ENCODE results near the gene CASQ2.

Gene CASQ2

DNA sequence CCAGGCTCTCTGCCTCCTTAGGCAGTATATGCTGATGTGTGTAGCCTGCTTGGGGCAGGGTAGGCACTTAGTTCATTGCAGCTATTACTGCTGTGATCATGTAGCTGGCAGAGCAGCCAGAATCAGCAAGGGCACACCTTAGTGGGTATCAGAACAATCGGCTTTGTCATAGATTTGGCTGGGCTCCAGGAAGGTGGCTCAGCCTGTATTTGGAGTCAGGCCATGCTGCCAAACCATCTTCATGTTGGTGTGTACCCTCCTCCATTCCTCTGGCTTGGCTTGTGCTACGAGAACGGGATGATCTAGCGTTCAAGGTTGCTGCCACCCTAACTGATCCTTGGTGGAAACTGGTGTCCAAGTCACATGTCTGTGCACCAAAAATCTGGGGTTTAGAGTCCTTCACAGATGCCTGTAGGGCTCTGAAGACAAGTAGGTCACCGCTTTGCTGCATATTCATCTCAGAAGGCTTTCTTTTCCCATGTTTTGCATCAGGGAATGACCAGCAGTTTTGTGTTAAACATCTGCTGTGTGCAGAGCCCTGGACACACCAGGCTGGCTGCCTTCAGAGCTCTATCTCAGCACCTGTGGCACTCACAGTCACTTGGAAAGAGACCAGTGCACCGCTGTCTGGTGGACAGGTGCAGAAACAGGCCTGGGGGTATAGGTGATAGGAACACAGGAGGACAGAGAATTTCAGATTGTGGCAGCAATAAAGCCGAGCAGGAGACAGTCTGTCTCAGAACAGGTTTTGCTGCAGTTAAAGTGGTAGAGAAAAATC, 103.0 kb downstream of the CASQ2 start:
- no peak for DNase-seq (ENCODE audit: low read depth in 2 of 2)

DNA sequence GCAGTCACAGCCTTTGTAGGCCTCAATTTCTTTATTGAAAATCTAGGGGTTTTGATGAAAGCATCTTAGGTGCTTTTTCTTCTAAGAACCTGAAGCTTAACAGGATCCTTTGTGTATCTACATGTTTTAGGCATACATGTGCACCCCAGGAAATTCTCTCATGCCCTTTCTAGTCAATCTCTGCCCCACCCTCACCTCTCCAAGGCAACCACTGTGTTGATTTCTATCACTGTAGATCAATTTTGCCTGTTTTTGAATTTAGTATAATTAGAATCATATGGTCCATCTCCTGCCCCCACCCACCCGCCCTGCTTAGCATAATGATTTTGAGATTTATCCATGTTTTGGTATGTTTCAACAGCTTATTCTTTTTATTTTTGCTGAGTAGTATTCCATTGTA, 107.4 kb downstream of the CASQ2 start:
- no peak for DNase-seq (ENCODE audit: low read depth in 2 of 2)

DNA sequence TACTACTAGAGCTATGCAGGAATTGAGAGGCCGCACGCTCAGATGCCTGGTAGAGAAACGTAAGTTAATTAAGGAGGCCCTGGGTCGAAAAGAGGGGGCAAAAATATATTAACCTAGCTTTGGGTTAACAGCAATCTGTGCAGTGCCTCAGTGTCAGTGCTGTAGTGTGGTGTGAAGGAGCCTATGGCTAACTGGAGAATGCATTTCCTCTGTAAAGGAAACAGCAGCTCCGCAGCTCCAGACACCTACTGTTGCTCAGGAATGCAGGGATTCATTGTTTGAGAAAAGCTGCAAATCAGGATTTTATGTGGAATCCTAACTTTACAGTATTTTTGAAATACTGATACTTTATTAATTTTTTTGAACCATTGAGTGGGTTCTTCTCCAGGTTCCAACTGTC, 108.4 kb downstream of the CASQ2 start:
- DNase-seq (ENCODE audit: low read depth in 2 of 2), result no peak

DNA sequence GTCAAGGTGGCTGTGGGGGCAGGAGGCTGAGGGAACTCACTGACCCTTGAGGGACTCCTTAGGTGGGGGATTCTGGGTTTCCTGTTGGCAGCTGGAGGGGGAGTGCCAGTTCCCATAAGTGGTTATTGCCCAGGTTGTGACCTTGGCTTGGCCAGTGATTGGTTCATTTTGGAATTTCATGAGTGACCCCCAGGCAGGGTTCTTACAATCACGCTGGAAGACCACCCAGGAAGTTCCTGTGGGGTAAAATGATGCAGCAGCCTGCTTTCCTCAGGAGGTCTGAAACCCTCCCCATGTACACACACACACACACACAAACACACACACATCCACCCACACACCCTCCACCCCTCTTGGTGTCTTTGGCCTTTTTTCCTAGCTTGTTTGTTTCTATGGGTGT, 109.9 kb downstream of the CASQ2 start:
- no peak for DNase-seq (ENCODE audit: low read depth in 2 of 2)

DNA sequence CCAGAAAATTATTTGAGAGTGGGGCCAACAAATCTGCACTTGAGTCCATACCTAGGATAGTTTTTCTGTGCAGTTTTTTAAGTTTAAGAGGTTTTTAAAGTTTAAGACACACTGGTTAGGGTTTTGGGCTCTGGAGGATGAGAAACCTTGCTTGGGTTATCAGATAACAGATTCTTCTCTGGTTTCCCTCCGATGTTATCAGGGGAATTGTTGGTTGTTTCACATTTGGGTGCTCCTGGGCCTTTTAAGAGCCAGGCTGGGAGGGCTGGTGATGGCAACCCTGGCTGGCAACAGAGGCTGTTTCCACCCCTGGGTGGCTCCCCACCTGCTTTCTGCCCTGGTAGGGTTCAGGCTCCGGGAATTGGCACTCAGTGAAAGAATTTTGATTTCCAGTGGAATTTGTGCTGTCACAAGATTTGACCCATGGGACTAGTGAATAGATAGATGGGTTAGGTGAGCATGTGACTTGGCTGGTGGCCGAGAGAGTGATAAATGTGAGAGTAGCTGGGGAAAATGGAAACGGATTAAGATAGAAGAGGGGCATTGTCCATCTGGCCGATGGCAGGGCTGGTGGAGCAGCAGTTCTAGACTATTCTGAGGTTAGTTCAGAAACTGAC, 111.9 kb downstream of the CASQ2 start:
- DNase-seq (ENCODE audit: low read depth in 2 of 2), result no peak

DNA sequence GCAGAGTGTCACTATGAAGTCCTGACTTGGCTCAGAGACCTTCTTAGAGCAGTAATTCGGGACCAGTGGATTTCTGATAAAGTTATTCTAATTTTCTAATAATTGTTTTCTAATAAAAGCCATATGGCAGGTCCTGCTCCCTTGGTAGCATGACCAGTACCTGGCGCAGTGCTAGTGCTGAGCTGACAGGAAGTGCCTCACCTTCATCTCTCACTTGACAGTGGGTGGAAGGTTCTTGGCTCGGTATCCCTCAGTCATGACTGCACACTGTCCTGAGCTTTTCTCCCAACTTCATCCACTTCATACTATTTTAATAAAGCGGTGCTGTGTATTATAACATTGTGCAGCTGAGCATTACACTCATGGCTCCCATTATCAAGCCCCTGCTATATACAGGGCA, 112.6 kb downstream of the CASQ2 start:
- no peak for DNase-seq (ENCODE audit: low read depth in 2 of 2)

DNA sequence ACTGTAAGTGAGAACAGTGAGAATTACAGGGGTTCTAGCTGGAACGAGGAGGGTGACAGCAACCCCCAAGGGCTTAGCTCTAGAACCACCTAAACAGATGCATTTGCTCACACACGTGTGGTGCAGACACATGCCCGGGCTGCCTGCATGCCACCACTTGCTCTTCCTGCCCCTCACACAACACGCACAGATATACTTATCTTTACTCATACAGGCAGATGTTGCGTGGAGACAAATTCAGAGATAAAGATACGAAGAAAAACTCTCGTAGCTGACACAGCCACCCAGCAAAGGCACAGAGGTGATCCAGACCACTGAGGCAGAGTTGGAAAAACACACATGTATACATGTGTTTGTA, 113.2 kb downstream of the CASQ2 start:
- no peak for DNase-seq (ENCODE audit: low read depth in 2 of 2)

DNA sequence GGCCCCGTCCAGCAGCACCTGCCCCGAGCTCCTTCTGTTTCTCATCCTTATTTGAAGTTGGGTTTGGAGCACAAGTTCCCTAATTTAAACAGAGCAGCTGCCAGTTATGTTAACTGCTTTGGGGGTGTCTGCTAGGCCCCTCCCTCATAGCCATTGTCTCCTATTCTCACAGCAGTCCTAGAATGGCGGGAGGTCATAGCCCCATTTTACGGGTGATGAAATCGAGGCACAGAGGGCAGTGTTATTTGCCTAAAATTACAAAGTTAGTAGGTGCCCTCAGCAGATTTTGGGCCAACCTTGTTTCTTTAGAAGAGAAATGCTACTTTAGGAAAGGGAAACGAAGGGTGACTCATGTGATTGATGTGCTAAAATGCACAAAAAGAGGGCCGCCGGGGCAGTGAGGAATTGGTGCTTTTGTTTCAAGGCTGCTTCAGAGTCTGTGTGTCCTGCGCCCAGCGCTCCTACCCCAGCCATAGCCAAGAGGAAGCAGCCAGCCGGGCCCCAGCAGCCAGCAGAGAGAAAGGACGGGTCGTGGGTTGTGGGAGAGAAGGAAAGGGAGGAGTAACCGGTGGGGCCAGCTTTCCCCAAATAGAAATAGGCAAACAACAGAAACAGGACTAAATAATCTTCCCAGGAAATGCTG, 113.7 kb downstream of the CASQ2 start:
- no peak for DNase-seq (ENCODE audit: low read depth in 2 of 2)

DNA sequence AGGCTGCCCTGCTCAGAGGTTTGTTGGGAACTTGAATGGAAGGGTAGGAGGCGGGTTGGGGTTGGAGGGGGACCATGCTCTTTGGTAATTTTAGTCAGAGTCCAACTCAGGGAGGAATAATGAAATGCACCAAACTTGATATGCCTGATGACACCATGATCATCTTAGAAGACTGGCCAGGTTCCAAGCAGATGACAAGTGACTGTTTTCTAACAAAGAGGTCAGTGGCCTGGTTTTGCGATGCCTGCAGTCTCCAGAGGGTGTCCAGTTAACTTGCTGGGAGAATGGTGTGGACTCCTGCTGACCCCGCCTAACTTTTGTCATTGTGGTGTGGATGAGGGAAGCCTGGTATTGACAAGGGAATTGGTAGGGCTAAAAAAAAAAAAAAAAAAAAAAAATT, 114.4 kb downstream of the CASQ2 start:
- no peak for DNase-seq (ENCODE audit: low read depth in 2 of 2)

DNA sequence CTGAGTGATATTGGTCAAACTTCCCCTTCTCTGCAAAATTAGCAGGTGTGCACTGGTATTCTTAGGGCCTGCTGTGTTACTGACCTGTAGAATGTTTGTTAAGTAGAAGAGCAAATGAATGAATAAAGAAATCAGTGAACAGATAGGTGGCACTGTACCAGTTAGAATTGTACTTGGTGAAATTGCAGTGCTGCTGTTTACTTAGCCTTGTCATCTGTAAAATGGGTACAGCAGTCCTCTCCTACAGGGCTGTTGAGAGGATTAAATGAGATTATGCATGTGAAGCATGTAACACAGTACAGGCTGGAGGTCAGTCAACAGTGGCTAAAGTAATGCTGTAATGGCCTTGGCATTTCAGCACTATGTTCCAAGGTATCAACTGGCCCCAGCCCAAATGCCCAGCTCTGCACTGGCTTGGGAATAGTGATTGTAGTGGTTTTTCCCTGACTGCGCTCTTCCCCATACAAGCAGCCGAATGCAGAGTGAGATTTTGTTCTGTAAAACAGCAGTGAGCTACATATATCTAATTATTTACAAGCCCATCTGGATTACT, 116.2 kb downstream of the CASQ2 start:
- no peak for DNase-seq (ENCODE audit: low read depth in 2 of 2)

DNA sequence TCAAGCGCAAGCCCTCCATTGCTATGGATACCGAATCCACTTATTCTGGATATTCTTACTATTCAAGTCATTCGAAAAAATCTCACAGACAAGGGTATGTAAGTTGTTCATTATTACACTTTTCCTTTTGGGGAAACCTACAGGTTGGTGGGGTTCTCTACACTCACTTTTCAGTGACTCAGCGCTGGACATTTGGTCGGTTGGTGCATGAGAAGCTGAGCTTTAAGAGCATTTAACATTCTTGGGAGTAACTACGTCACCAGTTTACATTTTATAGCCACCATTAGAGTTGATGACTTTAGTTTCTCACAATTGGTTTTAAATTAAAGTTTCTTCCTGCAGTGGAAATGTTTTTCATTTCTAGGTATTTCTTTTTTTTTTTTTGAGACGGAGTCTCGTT, 117.1 kb downstream of the CASQ2 start:
- DNase-seq (ENCODE audit: low read depth in 2 of 2), result no peak

DNA sequence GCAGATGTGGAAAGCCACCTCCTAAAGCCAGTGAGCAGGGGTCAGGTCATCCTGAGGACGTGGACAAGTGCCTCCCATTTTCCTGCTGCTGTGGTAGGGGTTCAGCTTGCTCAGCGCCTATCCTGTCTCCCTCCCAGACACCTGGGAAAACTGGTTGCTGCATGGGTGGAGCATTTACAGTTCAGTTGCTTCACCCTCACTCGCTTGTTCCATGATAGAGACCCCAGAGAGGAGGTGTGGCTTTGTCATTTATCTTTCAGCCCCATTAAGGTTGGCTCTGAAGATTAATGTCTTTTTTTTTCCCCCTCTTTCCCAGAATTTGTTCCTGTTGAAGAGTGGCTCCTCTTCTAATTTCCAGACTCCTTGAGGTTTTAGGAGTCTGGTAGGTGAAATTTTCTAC, 117.6 kb downstream of the CASQ2 start:
- no peak for DNase-seq (ENCODE audit: low read depth in 2 of 2)
